ENCODE measurements around the gene SEL1L2.

Gene SEL1L2, protein sequence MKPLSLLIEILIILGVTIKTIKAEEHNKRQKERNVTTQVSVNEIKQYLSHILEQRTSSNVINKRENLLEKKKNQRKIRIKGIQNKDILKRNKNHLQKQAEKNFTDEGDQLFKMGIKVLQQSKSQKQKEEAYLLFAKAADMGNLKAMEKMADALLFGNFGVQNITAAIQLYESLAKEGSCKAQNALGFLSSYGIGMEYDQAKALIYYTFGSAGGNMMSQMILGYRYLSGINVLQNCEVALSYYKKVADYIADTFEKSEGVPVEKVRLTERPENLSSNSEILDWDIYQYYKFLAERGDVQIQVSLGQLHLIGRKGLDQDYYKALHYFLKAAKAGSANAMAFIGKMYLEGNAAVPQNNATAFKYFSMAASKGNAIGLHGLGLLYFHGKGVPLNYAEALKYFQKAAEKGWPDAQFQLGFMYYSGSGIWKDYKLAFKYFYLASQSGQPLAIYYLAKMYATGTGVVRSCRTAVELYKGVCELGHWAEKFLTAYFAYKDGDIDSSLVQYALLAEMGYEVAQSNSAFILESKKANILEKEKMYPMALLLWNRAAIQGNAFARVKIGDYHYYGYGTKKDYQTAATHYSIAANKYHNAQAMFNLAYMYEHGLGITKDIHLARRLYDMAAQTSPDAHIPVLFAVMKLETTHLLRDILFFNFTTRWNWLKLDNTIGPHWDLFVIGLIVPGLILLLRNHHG

DNA sequence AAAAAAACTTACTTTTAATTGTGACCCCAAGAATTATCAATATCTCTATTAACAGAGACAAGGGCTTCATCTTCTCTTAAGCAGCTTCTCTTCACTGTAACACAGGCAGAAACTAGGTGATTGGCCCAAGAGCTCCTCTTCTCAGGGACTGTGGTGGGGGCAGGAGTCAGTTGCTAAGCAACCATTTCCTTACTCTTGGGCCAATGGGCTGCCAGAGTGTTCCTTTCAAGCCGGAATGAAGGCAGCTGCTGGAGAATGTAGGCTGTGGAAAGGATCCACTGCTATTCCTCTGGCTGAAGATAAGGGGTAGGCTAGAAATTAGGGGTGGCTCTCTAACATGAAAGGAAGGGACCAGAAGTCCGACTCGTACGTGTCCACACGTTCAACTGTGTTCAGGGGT, at the start of gene SEL1L2:
TSS of gene SEL1L2 (minus strand) at position 150 of the 400 bp plus-strand sequence. CDS start at position 70, 80 bp downstream.
- Histone ChIP-seq H3K4me1 (ENCODE audit: control insufficient read depth, insufficient read depth, low read length) (no peaks in the 10 kb centered on the region), H3K9me3 (ENCODE audit: control insufficient read depth, low read length) (peaks cover 25% of the 10 kb centered on the region), H3K27me3 (replicated peaks; ENCODE audit: control insufficient read depth, insufficient read depth, low read length) (no peaks in the 10 kb centered on the region), H3K4me3 (ENCODE audit: low read length) (no peak within 1 kb of the TSS), H3K36me3 (ENCODE audit: control insufficient read depth, insufficient read depth, low read length, severe bottlenecking) (no peaks in the 10 kb centered on the region), H3K9ac (ENCODE audit: low read length) (no peak within 1 kb of the TSS)
- no peak for DNase-seq (ENCODE audit: low read depth)

DNA sequence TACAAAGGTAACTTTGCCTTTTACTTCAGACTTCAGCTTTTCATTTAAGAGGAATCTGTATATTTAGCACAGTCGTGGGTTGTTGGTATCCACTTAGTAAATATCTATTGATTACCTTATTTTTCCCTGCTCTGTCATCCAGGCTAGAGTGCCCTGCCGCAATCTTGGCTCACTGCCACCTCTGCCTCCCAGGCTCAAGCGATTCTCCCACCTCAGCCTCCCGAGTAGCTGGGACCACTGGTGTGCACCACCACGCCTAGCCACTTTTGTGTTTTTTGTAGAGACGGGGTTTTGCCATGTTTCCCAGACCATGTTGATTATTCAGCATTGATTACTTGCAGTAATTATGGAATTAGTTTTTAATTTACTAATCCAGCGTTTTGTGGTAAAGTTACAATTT, 46.2 kb upstream of the SEL1L2 start:
- Histone ChIP-seq H3K9ac (ENCODE audit: low read length) (no peak overlapping the region), H3K4me1 (ENCODE audit: control insufficient read depth, insufficient read depth, low read length) (no peaks in the 10 kb centered on the region), H3K27me3 (replicated peaks; ENCODE audit: control insufficient read depth, insufficient read depth, low read length) (no peaks in the 10 kb centered on the region), H3K36me3 (ENCODE audit: control insufficient read depth, insufficient read depth, low read length, severe bottlenecking) (no peaks in the 10 kb centered on the region), H3K4me3 (ENCODE audit: low read length) (no peak overlapping the region), H3K9me3 (ENCODE audit: control insufficient read depth, low read length) (no peaks in the 10 kb centered on the region)
- DNase-seq (ENCODE audit: low read depth) = no peak

DNA sequence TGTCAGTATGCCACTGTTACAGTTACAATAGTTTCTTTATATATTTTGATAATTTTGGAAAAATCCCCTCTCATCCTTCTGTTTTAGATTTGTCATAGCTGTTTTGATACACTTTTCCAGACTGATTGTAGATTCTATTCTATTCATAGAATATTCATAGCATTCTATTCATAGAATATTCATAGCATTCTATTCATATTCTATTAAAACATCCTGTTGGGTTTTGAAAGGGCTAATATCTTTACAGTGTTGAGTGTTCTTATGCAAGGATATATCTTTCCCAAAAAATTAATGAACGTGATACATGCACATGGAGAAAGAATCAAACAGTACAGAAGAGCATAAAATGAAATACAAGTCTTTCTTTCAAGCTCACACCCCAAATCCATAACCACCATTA, 42.9 kb upstream of the SEL1L2 start:
- no peak overlapping the region for H3K9ac ChIP-seq (ENCODE audit: low read length)
- no peak for DNase-seq (ENCODE audit: low read depth)

DNA sequence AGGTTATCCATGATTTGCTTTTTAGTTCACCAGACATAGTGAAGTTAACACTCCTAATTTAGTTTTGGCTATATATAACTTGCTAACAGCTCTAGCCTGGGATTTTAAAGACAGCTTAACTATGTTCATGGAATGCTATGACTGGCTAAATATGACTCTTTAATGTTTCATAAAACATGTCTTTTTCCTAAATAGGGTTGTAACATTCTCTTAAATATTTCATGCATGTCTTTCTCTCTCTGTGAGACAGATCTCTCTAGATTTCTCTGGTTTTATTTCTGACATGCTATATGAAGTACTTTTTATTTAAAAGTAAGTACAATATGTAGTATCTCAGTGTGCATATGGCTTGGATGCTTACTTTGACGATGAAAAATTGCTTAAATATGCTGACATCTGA, 40.6 kb upstream of the SEL1L2 start:
- Histone ChIP-seq H3K4me3 (ENCODE audit: low read length) (no peak overlapping the region), H3K27me3 (replicated peaks; ENCODE audit: control insufficient read depth, insufficient read depth, low read length) (no peaks in the 10 kb centered on the region), H3K4me1 (ENCODE audit: control insufficient read depth, insufficient read depth, low read length) (no peaks in the 10 kb centered on the region), H3K36me3 (ENCODE audit: control insufficient read depth, insufficient read depth, low read length, severe bottlenecking) (no peaks in the 10 kb centered on the region), H3K9ac (ENCODE audit: low read length) (no peak overlapping the region), H3K9me3 (ENCODE audit: control insufficient read depth, low read length) (no peaks in the 10 kb centered on the region)
- DNase-seq (ENCODE audit: low read depth) = no peak

More for the DNA sequence above, 42.9 kb upstream of the SEL1L2 start:
- Histone ChIP-seq H3K9me3 (ENCODE audit: control insufficient read depth, low read length) (no peaks in the 10 kb centered on the region), H3K27me3 (replicated peaks; ENCODE audit: control insufficient read depth, insufficient read depth, low read length) (no peaks in the 10 kb centered on the region), H3K36me3 (ENCODE audit: control insufficient read depth, insufficient read depth, low read length, severe bottlenecking) (no peaks in the 10 kb centered on the region), H3K4me1 (ENCODE audit: control insufficient read depth, insufficient read depth, low read length) (no peaks in the 10 kb centered on the region), H3K4me3 (ENCODE audit: low read length) (no peak overlapping the region)

DNA sequence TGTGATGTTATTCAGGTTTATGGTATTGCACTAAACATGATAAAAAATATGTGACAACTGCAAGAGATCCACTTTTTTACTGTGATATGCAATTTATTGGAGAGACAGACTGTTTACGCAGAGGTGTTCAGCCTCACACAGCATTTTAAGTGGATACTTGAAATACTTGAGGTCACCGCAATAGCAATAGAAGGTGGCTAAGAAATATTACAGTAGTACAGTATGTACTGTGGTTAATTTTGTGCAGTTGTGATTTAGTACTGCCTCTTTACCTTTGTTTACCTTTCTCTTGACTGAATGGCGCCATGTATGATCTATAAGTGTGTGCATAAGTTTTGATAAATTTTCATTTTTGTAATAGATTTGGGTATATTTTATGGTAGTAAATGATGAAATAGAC, 22.3 kb upstream of the SEL1L2 start:
- H3K9ac ChIP-seq (ENCODE audit: low read length) = no peak overlapping the region
- no peaks in the 10 kb centered on the region for H3K27me3 ChIP-seq (replicated peaks; ENCODE audit: control insufficient read depth, insufficient read depth, low read length)
- H3K9me3 ChIP-seq (ENCODE audit: control insufficient read depth, low read length) = peaks cover 14% of the 10 kb centered on the region
- no peaks in the 10 kb centered on the region for H3K4me1 ChIP-seq (ENCODE audit: control insufficient read depth, insufficient read depth, low read length)
- H3K36me3 ChIP-seq (ENCODE audit: control insufficient read depth, insufficient read depth, low read length, severe bottlenecking) = no peaks in the 10 kb centered on the region
- DNase-seq (ENCODE audit: low read depth) = no peak
- H3K4me3 ChIP-seq (ENCODE audit: low read length) = no peak overlapping the region

DNA sequence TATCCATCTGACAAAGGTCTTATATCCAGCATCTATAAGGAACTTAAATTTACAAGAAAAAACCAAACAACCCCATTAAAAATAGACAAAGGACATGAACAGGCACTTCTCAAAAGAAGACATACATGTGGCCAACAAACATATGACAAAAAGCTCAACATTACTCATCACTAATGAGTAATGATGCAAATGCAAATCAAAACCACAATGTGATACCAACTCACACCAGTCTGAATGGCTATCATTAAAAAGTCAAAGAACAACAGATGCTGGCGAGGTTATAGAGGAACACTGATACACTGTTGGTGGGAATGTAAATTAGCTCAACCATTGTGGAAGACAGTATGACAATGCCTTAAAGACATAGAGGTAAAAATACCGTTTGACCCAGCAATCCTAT, 18.8 kb upstream of the SEL1L2 start:
- Histone ChIP-seq H3K27me3 (replicated peaks; ENCODE audit: control insufficient read depth, insufficient read depth, low read length) (no peaks in the 10 kb centered on the region), H3K4me3 (ENCODE audit: low read length) (no peak overlapping the region), H3K4me1 (ENCODE audit: control insufficient read depth, insufficient read depth, low read length) (no peaks in the 10 kb centered on the region), H3K9me3 (ENCODE audit: control insufficient read depth, low read length) (peaks cover 7% of the 10 kb centered on the region), H3K36me3 (ENCODE audit: control insufficient read depth, insufficient read depth, low read length, severe bottlenecking) (no peaks in the 10 kb centered on the region), H3K9ac (ENCODE audit: low read length) (no peak overlapping the region)
- DNase-seq (ENCODE audit: low read depth) = no peak

DNA sequence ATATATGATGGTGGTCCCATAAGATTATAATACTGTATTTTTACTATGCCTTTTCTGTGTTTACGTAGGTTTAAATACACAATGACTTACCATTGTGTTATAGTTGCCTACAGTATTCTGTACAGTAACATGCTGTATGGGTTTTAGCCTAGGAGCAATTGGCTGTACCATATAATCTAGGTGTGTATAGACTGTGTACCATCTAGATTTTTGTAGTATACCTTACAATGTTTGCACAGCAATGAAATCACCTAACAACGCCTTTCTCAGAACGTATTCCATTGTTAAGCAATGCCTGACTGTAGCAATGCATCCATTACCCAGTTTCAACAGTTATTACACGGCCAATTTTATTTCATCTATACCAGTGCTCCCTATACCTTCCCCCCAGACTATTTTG, 15.6 kb upstream of the SEL1L2 start:
- Histone ChIP-seq H3K4me1 (ENCODE audit: control insufficient read depth, insufficient read depth, low read length) (no peaks in the 10 kb centered on the region), H3K9ac (ENCODE audit: low read length) (no peak overlapping the region), H3K9me3 (ENCODE audit: control insufficient read depth, low read length) (no peaks in the 10 kb centered on the region), H3K36me3 (ENCODE audit: control insufficient read depth, insufficient read depth, low read length, severe bottlenecking) (no peaks in the 10 kb centered on the region), H3K4me3 (ENCODE audit: low read length) (no peak overlapping the region), H3K27me3 (replicated peaks; ENCODE audit: control insufficient read depth, insufficient read depth, low read length) (no peaks in the 10 kb centered on the region)
- DNase-seq (ENCODE audit: low read depth) = no peak

DNA sequence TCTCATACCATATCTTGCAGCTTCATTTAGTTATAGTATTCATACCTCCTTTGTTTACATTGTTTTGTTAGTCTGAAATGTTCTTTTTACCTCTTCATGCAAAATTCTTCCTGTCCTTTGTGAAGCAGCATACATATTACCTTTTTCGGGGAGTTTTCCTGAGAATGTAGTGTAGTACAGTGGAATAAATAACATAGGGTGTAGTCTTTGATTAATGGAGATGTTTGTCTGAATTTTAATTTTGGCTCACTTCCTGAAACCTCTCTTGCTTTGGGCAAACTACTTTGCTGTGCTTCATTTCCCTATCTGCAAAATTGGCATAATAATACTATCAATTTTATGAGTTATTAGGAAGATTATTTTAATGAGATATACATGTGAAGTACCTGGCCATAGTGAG, 10.5 kb upstream of the SEL1L2 start:
- H3K9me3 ChIP-seq (ENCODE audit: control insufficient read depth, low read length) = no peaks in the 10 kb centered on the region
- no peaks in the 10 kb centered on the region for H3K4me1 ChIP-seq (ENCODE audit: control insufficient read depth, insufficient read depth, low read length)
- H3K4me3 ChIP-seq (ENCODE audit: low read length) = no peak overlapping the region
- H3K9ac ChIP-seq (ENCODE audit: low read length) = no peak overlapping the region
- no peak for DNase-seq (ENCODE audit: low read depth)
- H3K36me3 ChIP-seq (ENCODE audit: control insufficient read depth, insufficient read depth, low read length, severe bottlenecking) = no peaks in the 10 kb centered on the region
- no peaks in the 10 kb centered on the region for H3K27me3 ChIP-seq (replicated peaks; ENCODE audit: control insufficient read depth, insufficient read depth, low read length)

DNA sequence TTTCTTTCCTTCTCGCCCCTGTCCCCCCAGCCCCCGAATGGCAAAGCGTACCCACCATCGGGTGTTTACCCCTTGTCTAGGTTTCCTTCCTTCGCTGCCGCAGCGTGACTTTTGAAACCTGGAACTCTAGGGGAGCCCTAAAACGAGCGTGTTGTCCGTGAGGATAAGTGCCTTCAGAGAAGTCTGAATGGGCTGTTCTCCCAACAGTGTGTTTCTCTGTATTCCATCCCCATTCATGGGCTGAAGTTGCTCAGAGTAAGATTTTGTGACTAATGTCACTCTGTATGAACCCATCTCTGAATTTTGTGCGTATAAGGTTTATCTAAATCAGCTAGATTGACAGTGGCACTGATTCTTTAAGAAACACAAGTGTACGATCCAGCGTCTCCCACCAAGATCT, 5.9 kb upstream of the SEL1L2 start:
- Histone ChIP-seq H3K9ac (ENCODE audit: low read length) (peak overlapping the region; percentile 60), H3K36me3 (ENCODE audit: control insufficient read depth, insufficient read depth, low read length, severe bottlenecking) (no peaks in the 10 kb centered on the region), H3K4me1 (ENCODE audit: control insufficient read depth, insufficient read depth, low read length) (no peaks in the 10 kb centered on the region), H3K9me3 (ENCODE audit: control insufficient read depth, low read length) (peaks cover 24% of the 10 kb centered on the region), H3K4me3 (ENCODE audit: low read length) (peak overlapping the region; percentile 89), H3K27me3 (replicated peaks; ENCODE audit: control insufficient read depth, insufficient read depth, low read length) (no peaks in the 10 kb centered on the region)
- DNase-seq (ENCODE audit: low read depth) = peak; percentile 9

DNA sequence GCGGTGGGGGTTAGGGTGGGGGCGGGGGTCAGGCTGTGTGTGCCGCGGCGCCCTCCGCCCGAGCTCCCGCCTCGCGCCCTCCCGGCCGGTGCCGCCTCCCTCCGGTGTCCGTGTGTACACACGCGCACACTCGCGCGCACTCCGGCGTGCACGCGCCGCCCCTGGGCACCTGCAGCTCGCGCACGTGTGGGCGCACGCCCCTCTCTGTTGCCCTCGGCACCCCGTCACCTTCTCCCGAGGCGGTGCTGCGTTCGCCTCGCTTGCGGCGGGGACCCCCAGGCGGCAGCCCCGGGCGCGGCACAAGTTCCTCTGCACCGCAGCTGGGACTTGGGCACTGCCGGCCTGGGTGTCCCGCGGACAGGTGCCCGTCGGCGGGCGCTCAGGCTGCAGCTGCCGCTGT, 5.4 kb upstream of the SEL1L2 start:
- Histone ChIP-seq H3K4me1 (ENCODE audit: control insufficient read depth, insufficient read depth, low read length) (no peaks in the 10 kb centered on the region), H3K9ac (ENCODE audit: low read length) (peak overlapping the region; percentile 60), H3K36me3 (ENCODE audit: control insufficient read depth, insufficient read depth, low read length, severe bottlenecking) (no peaks in the 10 kb centered on the region), H3K9me3 (ENCODE audit: control insufficient read depth, low read length) (peaks cover 25% of the 10 kb centered on the region), H3K27me3 (replicated peaks; ENCODE audit: control insufficient read depth, insufficient read depth, low read length) (no peaks in the 10 kb centered on the region), H3K4me3 (ENCODE audit: low read length) (peak overlapping the region; percentile 89)
- peak; percentile 42 for DNase-seq (ENCODE audit: low read depth)

DNA sequence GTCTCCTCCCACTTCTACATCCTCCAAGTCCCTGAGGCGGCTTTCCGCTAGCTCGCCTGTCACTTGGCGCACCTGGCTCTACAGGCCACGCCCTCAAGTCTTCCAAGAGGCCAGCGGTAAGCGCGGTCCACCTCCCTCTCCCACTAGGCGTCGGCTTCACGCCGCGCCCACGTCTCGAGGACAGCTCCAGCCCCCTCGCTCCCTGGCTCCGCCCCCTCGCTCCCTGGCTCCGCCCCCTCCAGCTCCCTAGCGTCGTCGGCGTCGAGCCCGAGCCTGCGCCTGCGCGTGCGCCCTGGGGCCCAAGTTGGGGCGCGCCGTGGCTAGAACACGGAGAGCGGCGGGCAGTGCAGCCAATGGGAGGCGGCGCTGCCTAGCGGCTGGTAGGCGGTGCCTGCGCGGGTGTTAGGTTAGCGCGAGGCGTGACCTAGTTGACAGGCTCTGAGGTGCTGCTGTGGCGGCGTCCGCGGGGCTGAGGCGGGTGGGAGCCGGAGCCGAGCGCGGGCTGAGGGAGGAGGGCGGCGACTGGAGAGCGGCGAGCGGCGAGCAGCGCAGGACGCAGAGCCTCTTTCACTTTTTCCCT, 4.8 kb upstream of the SEL1L2 start, which contains the start of gene MACROD2:
TSS of gene MACROD2 (plus strand) at position 431 of the 580 bp plus-strand sequence.
- peak; percentile 94 for DNase-seq (ENCODE audit: low read depth)
- H3K4me1 ChIP-seq (ENCODE audit: control insufficient read depth, insufficient read depth, low read length) = no peaks in the 10 kb centered on the region
- H3K36me3 ChIP-seq (ENCODE audit: control insufficient read depth, insufficient read depth, low read length, severe bottlenecking) = no peaks in the 10 kb centered on the region

More for the DNA sequence above, 4.8 kb upstream of the SEL1L2 start, which contains the start of gene MACROD2:
- H3K27me3 ChIP-seq (replicated peaks; ENCODE audit: control insufficient read depth, insufficient read depth, low read length) = no peaks in the 10 kb centered on the region
- H3K9ac ChIP-seq (ENCODE audit: low read length) = peak within 1 kb of the TSS; percentile 74
- peak within 1 kb of the TSS; percentile 89 for H3K4me3 ChIP-seq (ENCODE audit: low read length)
- peaks cover 25% of the 10 kb centered on the region for H3K9me3 ChIP-seq (ENCODE audit: control insufficient read depth, low read length)

All from adipocyte (in vitro differentiated cells).